GM18526 (cell line): ENCODE results near the gene SOX6.

Experiments used
- POLR2A ChIP-seq: IDR thresholded peaks from 3 replicates; pipeline ENCODE4 v1.6.1; 2011; ENCODE audit not compliant: insufficient read length; ENCODE audit errors: extremely low read depth

SOX6 gene

DNA sequence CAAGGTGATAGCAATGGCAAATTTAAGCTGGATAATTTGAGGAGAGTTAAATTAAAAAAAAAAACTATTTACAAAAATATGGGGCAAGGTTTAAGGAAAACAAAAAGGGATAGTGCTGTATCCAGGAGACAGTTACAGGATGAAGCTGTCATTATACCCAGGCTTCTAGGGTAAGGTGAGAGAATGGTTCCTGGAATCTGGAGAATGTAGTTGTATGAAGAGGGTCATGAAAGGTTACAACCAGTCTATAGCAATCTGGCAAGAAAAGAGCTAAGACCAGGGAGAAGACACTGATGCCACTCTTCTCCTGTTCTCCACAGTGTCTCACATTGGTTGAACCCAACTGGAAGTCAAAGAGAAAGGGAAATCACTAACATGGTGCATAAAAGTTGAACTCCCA is 144.9 kb downstream of the SOX6 start:
- TF ChIP-seq POLR2A: no peak

DNA sequence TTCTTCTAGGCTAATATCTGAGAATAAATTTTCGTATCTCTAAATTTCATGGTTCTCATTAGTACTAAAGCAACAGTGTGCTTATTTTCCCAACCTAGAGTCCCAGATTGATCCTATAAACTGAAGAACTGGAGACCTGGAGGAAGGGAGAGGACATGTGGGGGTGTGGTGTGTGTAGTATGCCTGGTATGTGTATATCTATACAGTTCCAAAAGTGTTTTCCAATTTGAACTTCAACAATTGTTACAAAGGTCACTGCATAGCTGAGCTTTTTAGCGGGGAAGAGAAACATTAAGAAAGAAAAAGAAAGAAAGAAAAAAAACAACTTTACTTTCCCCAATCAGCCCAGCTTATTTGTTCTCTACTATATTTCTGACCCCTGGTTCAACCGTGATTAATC is 152.1 kb downstream of the SOX6 start:
- no peak for TF ChIP-seq POLR2A

DNA sequence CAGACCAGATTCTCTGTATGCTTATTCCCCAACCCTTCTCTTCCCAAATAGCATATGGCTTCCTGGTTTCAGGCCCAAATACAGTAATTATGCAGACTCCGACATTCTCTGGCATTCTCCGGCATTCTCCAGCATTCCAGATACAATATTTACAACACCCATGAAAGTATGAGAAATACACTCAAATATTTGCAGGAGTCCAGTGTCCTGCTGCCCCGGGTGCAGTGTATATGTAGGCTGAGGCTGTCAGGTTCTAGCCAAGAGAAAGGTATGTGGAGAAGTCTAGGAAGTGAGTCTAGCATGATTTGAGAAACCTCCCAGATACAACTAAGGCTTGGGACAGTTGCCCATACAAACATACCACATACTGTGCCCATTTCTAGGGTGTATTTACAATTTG is 160.7 kb downstream of the SOX6 start:
- TF ChIP-seq POLR2A: no peak

DNA sequence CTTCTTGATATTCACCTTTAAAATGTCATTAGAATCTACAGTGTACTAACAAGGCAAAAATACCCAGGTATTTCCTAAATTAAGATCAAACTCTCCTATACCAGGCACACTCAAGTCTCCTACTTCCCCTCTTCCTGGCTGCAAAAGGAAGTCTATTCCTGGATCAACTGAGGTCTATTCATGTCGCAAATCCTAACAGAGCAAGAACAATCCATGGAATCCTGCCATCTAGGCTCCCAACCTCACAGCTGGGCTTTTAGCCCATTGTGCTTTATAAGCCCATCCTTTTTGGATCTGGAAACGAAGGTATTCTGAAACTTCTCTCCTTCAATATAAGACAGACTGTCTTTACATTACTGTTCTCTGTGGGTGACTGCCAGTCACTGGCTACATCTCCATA is 161.8 kb downstream of the SOX6 start:
- no peak for TF ChIP-seq POLR2A

DNA sequence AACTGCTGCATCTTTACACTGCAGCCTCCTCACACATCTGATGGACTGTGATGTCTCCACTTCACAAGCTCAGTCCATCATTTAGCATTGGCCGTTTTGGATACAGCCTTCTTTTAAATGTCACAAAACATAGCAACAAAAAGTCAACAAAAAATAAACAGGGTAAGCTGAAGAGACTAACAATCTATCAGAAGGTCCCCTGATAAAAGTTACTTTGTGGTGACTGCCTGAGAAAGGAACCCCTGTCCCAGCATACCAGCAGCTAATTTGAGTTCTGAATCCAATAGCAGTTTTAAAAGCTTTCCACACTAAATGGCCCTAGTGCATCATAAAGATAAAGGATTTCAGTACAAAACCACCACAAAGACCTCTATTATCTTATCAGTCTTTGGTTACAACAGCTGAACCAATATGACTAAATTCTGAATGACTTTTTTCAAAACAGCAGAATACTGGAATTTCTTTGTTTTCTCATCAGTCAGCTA is 162.4 kb downstream of the SOX6 start:
- TF ChIP-seq POLR2A: no peak

DNA sequence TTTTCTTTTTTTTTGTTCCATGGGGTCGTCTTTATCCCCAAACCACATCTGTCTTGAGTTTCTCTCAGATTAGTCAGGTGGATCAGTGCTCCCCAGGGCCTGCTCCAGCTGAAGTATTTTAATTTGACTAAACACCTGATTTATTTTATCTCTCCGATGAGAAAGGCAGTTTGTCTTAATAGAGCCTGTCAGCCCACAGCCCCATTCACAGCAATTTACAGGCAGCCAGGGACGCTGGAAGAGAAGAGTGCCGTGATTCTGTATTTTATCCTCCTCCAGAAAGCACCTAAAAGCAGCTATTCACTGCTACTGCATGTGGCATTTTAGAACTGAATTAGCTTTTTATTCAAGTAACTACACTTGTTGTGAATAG is 164.5 kb downstream of the SOX6 start:
- no peak for TF ChIP-seq POLR2A

DNA sequence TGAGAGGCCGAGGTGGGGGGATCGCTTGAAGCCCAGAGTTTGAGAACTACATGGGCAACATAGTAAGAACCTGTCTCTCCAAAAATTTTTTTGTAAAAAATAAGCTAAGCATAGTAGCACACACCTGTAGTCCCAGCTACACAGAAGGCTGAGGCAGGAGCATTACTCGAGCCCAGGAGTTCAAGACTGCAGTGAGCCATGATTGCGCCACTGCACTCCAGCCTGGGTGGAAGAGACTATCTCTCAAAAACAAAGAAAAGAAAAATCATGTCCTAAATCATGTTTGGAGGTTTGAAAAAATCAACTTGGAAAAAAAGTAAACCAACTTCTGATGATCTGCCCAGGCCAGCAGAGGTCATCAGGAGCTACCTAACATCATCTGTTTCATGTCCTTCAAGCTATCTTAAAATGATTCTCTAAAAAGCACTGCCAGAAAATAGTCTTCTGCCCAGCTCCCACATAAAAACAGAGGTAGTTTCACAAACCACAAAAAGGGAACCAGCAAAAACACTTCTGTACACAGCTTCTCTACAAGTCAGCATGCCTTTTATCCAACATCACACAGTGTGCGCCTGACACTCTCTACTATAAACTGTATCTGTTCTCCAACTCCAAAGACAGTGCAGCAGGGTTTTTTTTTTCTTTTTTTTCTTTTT is 165.0 kb downstream of the SOX6 start:
- no peak for TF ChIP-seq POLR2A

DNA sequence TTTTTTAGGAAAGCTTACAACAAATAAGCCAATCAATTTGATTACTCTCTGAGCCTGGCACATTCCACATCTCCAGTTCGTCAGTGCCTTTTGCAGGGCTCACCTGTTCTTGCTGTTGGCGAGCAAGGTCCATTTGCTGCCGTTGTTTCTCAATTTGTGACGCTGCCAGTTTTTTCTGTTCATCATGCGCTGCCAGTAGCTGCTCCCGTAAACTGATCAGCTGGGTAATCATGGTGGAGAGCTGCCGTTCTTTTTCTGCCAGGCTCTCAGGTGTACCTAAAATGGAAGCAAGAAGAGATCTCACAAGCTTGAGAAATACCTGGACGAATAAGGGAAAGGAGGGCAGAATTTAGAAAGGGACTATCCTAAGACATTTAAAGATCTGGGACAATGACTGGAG is 169.7 kb downstream of the SOX6 start:
- no peak for TF ChIP-seq POLR2A

DNA sequence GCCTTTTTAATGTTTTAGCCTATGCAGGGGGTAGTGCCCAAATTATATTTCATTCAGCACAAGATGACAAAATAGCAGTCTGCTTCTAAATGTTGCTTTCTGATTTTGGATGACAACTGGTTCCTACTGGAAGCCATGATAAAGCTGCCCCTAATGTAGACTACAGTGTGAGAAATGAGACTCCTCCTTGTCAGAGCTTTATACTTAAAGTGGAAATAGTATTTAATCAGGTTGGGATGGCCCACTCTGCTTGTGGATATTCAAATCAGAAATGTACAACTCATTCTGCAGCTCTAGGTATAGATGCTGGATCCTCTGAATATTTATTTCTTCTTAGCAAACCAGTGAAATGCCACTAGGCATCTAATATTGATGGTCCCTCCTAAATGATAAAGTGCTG is 171.3 kb downstream of the SOX6 start:
- TF ChIP-seq POLR2A: no peak

DNA sequence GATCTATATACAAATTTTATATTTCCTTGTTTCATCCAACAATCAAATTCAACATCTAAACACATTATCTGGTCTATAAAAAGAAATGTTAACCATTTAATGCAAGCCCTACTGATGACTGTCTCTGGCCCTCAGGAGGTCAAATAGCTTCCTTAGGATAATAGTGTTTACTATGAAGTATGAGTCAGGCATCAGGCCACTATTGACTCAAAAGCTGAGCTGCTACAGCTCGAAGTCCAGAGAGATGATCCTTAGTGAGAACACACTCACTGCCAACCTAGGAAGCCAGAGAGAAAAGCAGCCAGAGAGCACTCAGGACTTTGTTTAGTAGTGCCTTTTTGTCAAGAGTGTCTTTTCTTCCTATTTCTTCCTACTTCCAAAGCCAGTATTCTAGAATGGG is 171.8 kb downstream of the SOX6 start:
- TF ChIP-seq POLR2A: no peak

DNA sequence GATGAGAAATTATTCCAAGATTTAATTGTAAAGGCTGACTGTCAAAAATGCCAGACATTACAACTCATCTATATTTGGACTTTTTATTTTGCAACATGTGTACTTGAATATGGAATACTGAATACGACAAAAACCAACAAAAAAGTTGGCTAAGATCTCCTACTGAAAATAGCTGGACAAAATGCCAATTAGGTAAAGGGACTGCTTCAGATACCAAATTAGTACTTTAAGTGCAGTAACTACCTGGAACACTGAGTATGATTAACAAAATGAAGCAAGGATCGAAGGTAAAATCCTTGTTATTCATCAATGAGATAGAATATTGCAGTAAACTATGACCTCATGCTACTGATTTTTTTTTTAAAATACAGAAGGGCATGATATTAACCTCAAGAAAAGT is 173.8 kb downstream of the SOX6 start:
- TF ChIP-seq POLR2A: no peak

DNA sequence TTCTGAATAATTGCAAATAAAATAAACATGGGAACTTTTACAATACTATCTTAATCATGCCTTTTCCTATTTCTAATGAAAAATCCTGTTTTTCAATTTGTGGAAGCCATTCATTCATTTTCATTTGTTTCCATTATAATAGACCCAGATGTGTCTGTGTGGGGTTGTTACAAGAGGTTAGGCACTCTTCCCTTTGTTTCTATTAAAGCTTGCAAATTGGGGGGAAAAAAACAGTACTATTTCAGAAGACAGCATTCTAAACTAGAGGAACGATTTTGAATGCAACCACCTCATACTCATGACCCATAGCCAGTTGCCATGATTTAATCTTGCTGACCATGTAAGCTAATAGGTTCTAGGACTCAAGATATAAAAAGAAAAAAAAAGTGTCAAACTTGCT is 175.5 kb downstream of the SOX6 start:
- TF ChIP-seq POLR2A: no peak

DNA sequence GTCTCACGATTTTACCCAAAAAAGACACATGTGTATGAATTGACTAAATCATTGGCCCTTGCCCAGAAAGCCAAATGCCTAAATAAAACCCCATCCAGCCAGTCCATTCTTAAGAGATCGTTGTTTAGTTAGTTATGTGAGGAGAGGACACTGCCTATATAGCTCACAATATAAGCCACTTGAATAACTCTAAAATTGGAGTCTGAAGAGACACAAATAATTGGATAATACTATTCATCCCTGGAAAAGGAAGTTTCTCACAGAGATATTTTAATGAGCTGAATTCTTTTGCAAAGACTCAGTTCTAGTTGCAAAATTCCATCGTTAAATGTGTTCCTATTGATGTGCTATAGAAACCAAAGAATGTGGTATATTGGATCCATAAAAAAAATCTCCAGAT is 176.7 kb downstream of the SOX6 start:
- TF ChIP-seq POLR2A: no peak

DNA sequence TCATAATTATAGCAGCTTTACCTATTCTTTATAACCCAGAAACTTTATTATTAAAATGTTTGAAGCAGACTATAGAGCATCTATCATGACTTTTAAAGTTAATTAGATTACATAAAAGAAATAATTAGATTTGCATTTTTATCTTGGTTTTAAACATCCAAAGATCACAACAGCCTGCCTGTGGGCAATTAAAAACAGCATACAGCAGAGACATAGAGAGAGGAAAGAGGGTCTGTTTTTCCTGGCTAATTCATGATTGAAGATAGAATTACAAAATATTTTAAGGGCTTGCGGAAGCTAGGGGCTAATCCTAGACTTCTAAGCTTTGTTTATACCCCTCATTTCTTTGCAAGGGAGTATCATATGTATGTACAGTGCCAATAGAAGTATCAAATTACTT is 178.1 kb downstream of the SOX6 start:
- no peak for TF ChIP-seq POLR2A

DNA sequence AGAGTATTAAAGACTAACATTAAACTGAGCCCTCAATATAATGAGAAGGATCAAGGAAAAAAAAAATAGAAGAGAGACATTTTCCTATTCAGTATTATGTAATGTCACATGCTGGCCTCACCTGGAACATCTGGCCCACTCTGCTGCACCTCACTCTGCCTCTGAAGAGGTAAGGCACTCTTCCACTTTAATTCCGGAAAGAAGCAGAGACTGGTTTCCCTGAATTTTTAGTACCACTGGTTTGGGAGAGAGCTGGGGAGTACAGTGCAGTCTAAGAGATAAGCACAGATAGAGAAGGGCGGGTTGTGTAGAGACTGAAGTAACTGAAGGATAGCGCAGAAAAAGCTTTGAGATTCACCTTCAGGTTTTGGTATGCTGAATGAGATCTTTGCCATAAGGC is 178.7 kb downstream of the SOX6 start:
- TF ChIP-seq POLR2A: no peak

DNA sequence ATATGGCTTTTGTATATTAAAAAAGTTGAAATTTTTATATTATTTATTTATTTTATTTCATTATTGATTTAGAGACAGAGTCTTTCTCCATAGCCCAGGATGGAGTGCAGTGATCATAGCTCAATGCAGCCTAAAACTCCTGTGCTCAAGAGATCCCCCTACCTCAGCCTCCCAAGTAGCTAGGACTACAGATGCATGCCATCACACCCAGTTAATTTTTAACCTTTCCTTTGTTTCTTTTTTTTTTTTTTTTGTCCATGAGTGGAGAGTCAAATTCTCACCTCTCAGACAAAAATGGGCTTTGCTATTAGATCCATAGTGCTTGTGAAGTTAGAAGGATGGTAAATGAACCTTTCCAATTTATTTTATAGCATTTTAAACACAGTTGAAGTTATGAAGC is 182.5 kb downstream of the SOX6 start:
- no peak for TF ChIP-seq POLR2A

DNA sequence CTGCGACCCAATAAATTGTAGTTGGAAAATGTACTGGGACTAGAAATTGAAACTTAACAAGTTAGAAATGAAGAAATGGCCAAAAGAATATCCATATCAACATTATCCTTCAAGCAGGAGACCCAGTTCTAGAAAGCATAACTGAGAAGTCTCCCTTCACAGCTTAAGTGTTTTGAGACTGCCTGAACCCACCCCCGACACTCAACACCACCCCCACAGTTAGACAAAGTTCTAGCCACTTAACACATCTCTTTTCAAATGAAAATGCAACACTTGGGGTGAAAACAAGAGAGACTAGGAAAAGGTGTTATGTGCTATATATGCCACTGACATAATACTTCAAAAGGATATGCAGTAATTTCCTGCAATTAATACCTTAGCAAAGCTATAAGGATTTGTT is 184.5 kb downstream of the SOX6 start:
- TF ChIP-seq POLR2A: no peak
